ENCODE results near the gene NHS. TPM values are rescaled to one million over a fixed set of nuclear protein-coding genes. Genes with fewer than 3 reads are reported as not detected.

NHS gene
- total RNA-seq, 1 donor from 2014 or later, result 6.6 TPM

DNA sequence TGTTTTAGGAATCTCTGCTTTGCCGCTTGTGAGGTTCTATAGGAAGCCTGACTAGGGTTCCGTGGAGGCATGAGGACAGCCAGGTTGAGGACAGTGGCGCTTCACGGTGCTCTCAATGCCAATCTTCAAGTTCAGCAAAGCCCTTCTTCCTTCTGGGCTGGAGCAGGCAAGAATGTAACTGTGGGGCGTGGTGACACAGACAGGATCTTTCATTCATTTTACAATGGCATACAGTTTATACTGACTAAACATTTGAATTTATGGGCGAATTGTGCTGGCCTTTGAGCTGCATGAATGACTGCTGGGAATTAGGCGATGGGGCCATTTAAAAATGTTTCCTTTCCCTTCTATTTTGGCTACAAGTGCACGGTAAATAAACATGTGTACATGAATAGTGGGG lies 2.9 kb upstream of the NHS start:
- no peaks in the 10 kb centered on the region for H3K27me3 Mint-ChIP-seq (ENCODE audit: low read depth, unreplicated experiment)

GRCh38 chrX:17373337-17373736 lies 1.7 kb upstream of the NHS start:
- H3K9me3 Mint-ChIP-seq (ENCODE audit: unreplicated experiment), result no peaks in the 10 kb centered on the region
- no peaks in the 10 kb centered on the region for H3K36me3 Mint-ChIP-seq (ENCODE audit: low read depth, unreplicated experiment)
- Histone ChIP-seq H3K9ac (ENCODE audit: low read length) (no peak overlapping the region), H3K27me3 (ENCODE audit: insufficient read depth, low read length) (no peaks in the 10 kb centered on the region), H4K20me1 (ENCODE audit: insufficient read depth, low read length) (peaks cover under 1% of the 10 kb centered on the region), H3K4me1 (ENCODE audit: insufficient read depth, low read length) (peaks cover 10% of the 10 kb centered on the region), H3K4me3 (ENCODE audit: insufficient read depth, low read depth, low read length) (no peak overlapping the region), H3K36me3 (ENCODE audit: insufficient read depth, low read length) (no peaks in the 10 kb centered on the region), H2AFZ (ENCODE audit: low read depth, low read length) (no peak overlapping the region), H3K9me3 (ENCODE audit: insufficient read depth, low read depth, low read length) (no peaks in the 10 kb centered on the region), H3K27ac (ENCODE audit: low read depth, low read length) (no peak overlapping the region), H3K79me2 (ENCODE audit: insufficient read depth, low read length) (peaks cover 23% of the 10 kb centered on the region), H3K4me2 (ENCODE audit: low read length) (no peak overlapping the region)
- FAIRE-seq (peak; percentile 78), DNase-seq (ENCODE audit: low read depth) (no peak)
- no peaks in the 10 kb centered on the region for H3K27me3 Mint-ChIP-seq (ENCODE audit: low read depth, unreplicated experiment)
- no peak overlapping the region for H3K4me3 Mint-ChIP-seq (ENCODE audit: unreplicated experiment)
- peaks cover 6% of the 10 kb centered on the region for H3K4me1 Mint-ChIP-seq (ENCODE audit: low read depth, unreplicated experiment)
- H3K27ac Mint-ChIP-seq (ENCODE audit: unreplicated experiment), result no peak overlapping the region
- TF ChIP-seq EZH2 (IDR thresholded peaks at IDR 0.05; ENCODE audit: insufficient read depth, low read length), result no peak
- TF ChIP-seq, protein P1, sequence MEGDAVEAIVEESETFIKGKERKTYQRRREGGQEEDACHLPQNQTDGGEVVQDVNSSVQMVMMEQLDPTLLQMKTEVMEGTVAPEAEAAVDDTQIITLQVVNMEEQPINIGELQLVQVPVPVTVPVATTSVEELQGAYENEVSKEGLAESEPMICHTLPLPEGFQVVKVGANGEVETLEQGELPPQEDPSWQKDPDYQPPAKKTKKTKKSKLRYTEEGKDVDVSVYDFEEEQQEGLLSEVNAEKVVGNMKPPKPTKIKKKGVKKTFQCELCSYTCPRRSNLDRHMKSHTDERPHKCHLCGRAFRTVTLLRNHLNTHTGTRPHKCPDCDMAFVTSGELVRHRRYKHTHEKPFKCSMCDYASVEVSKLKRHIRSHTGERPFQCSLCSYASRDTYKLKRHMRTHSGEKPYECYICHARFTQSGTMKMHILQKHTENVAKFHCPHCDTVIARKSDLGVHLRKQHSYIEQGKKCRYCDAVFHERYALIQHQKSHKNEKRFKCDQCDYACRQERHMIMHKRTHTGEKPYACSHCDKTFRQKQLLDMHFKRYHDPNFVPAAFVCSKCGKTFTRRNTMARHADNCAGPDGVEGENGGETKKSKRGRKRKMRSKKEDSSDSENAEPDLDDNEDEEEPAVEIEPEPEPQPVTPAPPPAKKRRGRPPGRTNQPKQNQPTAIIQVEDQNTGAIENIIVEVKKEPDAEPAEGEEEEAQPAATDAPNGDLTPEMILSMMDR (IDR thresholded peaks at IDR 0.05; ENCODE audit: insufficient read depth, low read depth, low read length), result no peak

More for the DNA sequence above, 2.9 kb upstream of the NHS start:
- H3K9me3 ChIP-seq (ENCODE audit: insufficient read depth, low read depth, low read length), result no peaks in the 10 kb centered on the region
- H3K9ac ChIP-seq (ENCODE audit: low read length), result no peak overlapping the region
- no peak for DNase-seq (ENCODE audit: low read depth)
- H3K4me3 ChIP-seq (ENCODE audit: insufficient read depth, low read depth, low read length), result no peak overlapping the region
- Mint-ChIP-seq H3K36me3 (ENCODE audit: low read depth, unreplicated experiment) (no peaks in the 10 kb centered on the region), H3K4me1 (ENCODE audit: low read depth, unreplicated experiment) (no peaks in the 10 kb centered on the region), H3K27ac (ENCODE audit: unreplicated experiment) (no peak overlapping the region), H3K4me3 (ENCODE audit: unreplicated experiment) (no peak overlapping the region), H3K9me3 (ENCODE audit: unreplicated experiment) (no peaks in the 10 kb centered on the region)
- H4K20me1 ChIP-seq (ENCODE audit: insufficient read depth, low read length), result no peaks in the 10 kb centered on the region
- H3K4me1 ChIP-seq (ENCODE audit: insufficient read depth, low read length), result peaks cover 8% of the 10 kb centered on the region
- no peak for FAIRE-seq
- peaks cover 11% of the 10 kb centered on the region for H3K79me2 ChIP-seq (ENCODE audit: insufficient read depth, low read length)
- H2AFZ ChIP-seq (ENCODE audit: low read depth, low read length), result no peak overlapping the region
- H3K27ac ChIP-seq (ENCODE audit: low read depth, low read length), result no peak overlapping the region
- H3K36me3 ChIP-seq (ENCODE audit: insufficient read depth, low read length), result no peaks in the 10 kb centered on the region
- no peak overlapping the region for H3K4me2 ChIP-seq (ENCODE audit: low read length)
- no peaks in the 10 kb centered on the region for H3K27me3 ChIP-seq (ENCODE audit: insufficient read depth, low read length)
- TF ChIP-seq EZH2 (IDR thresholded peaks at IDR 0.05; ENCODE audit: insufficient read depth, low read length), result no peak
- TF ChIP-seq, protein P1 (IDR thresholded peaks at IDR 0.05; ENCODE audit: insufficient read depth, low read depth, low read length), result no peak

DNA sequence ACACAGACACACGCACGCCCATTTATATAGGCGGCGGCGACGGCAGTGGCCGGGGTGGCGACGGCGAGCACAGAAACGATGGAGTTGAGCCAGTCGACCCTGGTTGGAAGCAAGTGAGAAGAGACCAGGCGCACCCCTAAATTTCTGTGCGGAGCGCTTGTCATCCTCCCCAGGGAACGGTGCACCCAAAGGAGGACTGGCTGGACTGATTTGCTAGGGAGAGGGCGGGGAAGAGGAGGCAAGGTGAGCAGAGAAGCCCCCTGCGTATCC lies 302 bp downstream of the NHS start:
- H3K27ac Mint-ChIP-seq (ENCODE audit: unreplicated experiment), result no peak overlapping the region
- H3K4me1 ChIP-seq (ENCODE audit: insufficient read depth, low read length), result peaks cover 12% of the 10 kb centered on the region
- H3K9ac ChIP-seq (ENCODE audit: low read length), result peak overlapping the region; percentile 80
- peak overlapping the region; percentile 75 for H3K4me3 ChIP-seq (ENCODE audit: insufficient read depth, low read depth, low read length)
- no peaks in the 10 kb centered on the region for H3K27me3 ChIP-seq (ENCODE audit: insufficient read depth, low read length)
- H3K4me3 Mint-ChIP-seq (ENCODE audit: unreplicated experiment), result peak overlapping the region; percentile 87
- peak overlapping the region; percentile 93 for H3K4me2 ChIP-seq (ENCODE audit: low read length)
- no peaks in the 10 kb centered on the region for H3K27me3 Mint-ChIP-seq (ENCODE audit: low read depth, unreplicated experiment)
- H3K27ac ChIP-seq (ENCODE audit: low read depth, low read length), result no peak overlapping the region
- H3K9me3 ChIP-seq (ENCODE audit: insufficient read depth, low read depth, low read length), result no peaks in the 10 kb centered on the region
- no peaks in the 10 kb centered on the region for H3K36me3 ChIP-seq (ENCODE audit: insufficient read depth, low read length)
- peaks cover 39% of the 10 kb centered on the region for H3K79me2 ChIP-seq (ENCODE audit: insufficient read depth, low read length)
- TF ChIP-seq, protein P1 (IDR thresholded peaks at IDR 0.05; ENCODE audit: insufficient read depth, low read depth, low read length), result no peak
- TF ChIP-seq EZH2 (IDR thresholded peaks at IDR 0.05; ENCODE audit: insufficient read depth, low read length), result no peak
- no peaks in the 10 kb centered on the region for H3K9me3 Mint-ChIP-seq (ENCODE audit: unreplicated experiment)
- DNase-seq (ENCODE audit: low read depth), result no peak
- H2AFZ ChIP-seq (ENCODE audit: low read depth, low read length), result peak overlapping the region; percentile 45
- H3K4me1 Mint-ChIP-seq (ENCODE audit: low read depth, unreplicated experiment), result peaks cover 10% of the 10 kb centered on the region
- H3K36me3 Mint-ChIP-seq (ENCODE audit: low read depth, unreplicated experiment), result no peaks in the 10 kb centered on the region
- H4K20me1 ChIP-seq (ENCODE audit: insufficient read depth, low read length), result peaks cover 14% of the 10 kb centered on the region
- FAIRE-seq, result no peak
